ENCODE results near the gene RAB17. TPM values are rescaled to one million over a fixed set of nuclear protein-coding genes. Genes with fewer than 3 reads are reported as not detected.

RAB17 gene
- total and polyA plus RNA-seq, 2 experiments from 2014 or later, result 58.3 to 99.1 TPM

DNA sequence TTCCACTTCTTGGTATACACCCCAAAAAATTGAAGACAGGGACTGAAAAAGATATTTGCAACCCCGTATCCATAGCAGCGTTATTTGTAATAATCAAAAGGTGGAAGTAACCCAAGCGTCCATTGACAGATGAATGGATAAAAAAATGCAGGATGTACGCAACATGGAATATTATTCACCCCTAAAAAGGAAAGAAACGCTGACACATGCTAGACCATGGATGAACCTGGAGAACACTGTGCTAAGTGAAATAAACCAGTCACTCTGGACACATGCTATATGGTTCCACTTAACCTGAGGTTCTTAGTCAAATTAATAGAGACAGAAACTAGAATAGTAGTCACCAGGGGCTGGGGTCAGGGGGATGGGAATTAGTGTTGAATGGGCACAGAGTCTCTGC, 62.8 kb downstream of the RAB17 start:
- 96% methylated on average over 5 of the region's 5 CpGs for WGBS (ENCODE audit: low lambda C conversion rate, missing lambda C conversion rate)

GRCh38 chr2:237527233-237527632, 63.3 kb downstream of the RAB17 start:
- H3K27me3 ChIP-seq, result no peaks in the 10 kb centered on the region
- no peak overlapping the region for H3K27ac ChIP-seq
- H3K9me3 ChIP-seq (ENCODE audit: low read depth), result no peaks in the 10 kb centered on the region
- H3K36me3 ChIP-seq (replicated peaks; ENCODE audit: insufficient read depth, low read depth), result no peaks in the 10 kb centered on the region
- no peak overlapping the region for H2AFZ ChIP-seq
- no peaks in the 10 kb centered on the region for H3K4me1 ChIP-seq (ENCODE audit: insufficient read depth)
- no peaks in the 10 kb centered on the region for H3K9me2 ChIP-seq (replicated peaks; ENCODE audit: insufficient read depth)
- no peaks in the 10 kb centered on the region for H4K20me1 ChIP-seq (ENCODE audit: insufficient read depth, poor library complexity, severe bottlenecking)
- WGBS (ENCODE audit: low lambda C conversion rate, missing lambda C conversion rate), result 90% methylated on average over 11 of the region's 11 CpGs
- DNase-seq (ENCODE audit: low spot score), result no peak
- no peak overlapping the region for H3K4me3 ChIP-seq
- no peak overlapping the region for H3K4me2 ChIP-seq
- no peaks in the 10 kb centered on the region for H3K79me2 ChIP-seq
- no peak for TF ChIP-seq EZH2phosphoT487 (IDR thresholded peaks at IDR 0.05; ENCODE audit: low read depth, severe bottlenecking, unreplicated experiment)
- TF ChIP-seq EZH2 (IDR thresholded peaks at IDR 0.05; ENCODE audit: borderline replicate concordance), result no peak
- TF ChIP-seq, protein P1, sequence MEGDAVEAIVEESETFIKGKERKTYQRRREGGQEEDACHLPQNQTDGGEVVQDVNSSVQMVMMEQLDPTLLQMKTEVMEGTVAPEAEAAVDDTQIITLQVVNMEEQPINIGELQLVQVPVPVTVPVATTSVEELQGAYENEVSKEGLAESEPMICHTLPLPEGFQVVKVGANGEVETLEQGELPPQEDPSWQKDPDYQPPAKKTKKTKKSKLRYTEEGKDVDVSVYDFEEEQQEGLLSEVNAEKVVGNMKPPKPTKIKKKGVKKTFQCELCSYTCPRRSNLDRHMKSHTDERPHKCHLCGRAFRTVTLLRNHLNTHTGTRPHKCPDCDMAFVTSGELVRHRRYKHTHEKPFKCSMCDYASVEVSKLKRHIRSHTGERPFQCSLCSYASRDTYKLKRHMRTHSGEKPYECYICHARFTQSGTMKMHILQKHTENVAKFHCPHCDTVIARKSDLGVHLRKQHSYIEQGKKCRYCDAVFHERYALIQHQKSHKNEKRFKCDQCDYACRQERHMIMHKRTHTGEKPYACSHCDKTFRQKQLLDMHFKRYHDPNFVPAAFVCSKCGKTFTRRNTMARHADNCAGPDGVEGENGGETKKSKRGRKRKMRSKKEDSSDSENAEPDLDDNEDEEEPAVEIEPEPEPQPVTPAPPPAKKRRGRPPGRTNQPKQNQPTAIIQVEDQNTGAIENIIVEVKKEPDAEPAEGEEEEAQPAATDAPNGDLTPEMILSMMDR (IDR thresholded peaks at IDR 0.05; ENCODE audit: poor library complexity), result no peak

More for the DNA sequence above, 62.8 kb downstream of the RAB17 start:
- no peak overlapping the region for H3K4me3 ChIP-seq
- H3K79me2 ChIP-seq, result no peaks in the 10 kb centered on the region
- H3K27me3 ChIP-seq, result no peaks in the 10 kb centered on the region
- no peaks in the 10 kb centered on the region for H3K9me2 ChIP-seq (replicated peaks; ENCODE audit: insufficient read depth)
- H3K27ac ChIP-seq, result no peak overlapping the region
- no peak overlapping the region for H2AFZ ChIP-seq
- no peak for DNase-seq (ENCODE audit: low spot score)
- H3K4me1 ChIP-seq (ENCODE audit: insufficient read depth), result no peaks in the 10 kb centered on the region
- H3K36me3 ChIP-seq (replicated peaks; ENCODE audit: insufficient read depth, low read depth), result no peaks in the 10 kb centered on the region
- H3K9me3 ChIP-seq (ENCODE audit: low read depth), result no peaks in the 10 kb centered on the region
- no peak overlapping the region for H3K4me2 ChIP-seq
- no peaks in the 10 kb centered on the region for H4K20me1 ChIP-seq (ENCODE audit: insufficient read depth, poor library complexity, severe bottlenecking)
- no peak for TF ChIP-seq EZH2 (IDR thresholded peaks at IDR 0.05; ENCODE audit: borderline replicate concordance)
- TF ChIP-seq EZH2phosphoT487 (IDR thresholded peaks at IDR 0.05; ENCODE audit: low read depth, severe bottlenecking, unreplicated experiment), result no peak

- Histone ChIP-seq H2AFZ (no peak overlapping the region), H3K27me3 (no peaks in the 10 kb centered on the region), H4K20me1 (ENCODE audit: insufficient read depth, poor library complexity, severe bottlenecking) (no peaks in the 10 kb centered on the region), H3K9me3 (ENCODE audit: low read depth) (no peaks in the 10 kb centered on the region), H3K4me3 (no peak overlapping the region), H3K79me2 (no peaks in the 10 kb centered on the region), H3K27ac (no peak overlapping the region), H3K4me2 (no peak overlapping the region), H3K4me1 (ENCODE audit: insufficient read depth) (no peaks in the 10 kb centered on the region), H3K9me2 (replicated peaks; ENCODE audit: insufficient read depth) (no peaks in the 10 kb centered on the region), H3K36me3 (replicated peaks; ENCODE audit: insufficient read depth, low read depth) (no peaks in the 10 kb centered on the region)
- 96% methylated on average over 17 of the region's 17 CpGs for WGBS (ENCODE audit: low lambda C conversion rate, missing lambda C conversion rate)
- DNase-seq (ENCODE audit: low spot score), result no peak
- TF ChIP-seq EZH2 (IDR thresholded peaks at IDR 0.05; ENCODE audit: borderline replicate concordance) (no peak), EZH2phosphoT487 (IDR thresholded peaks at IDR 0.05; ENCODE audit: low read depth, severe bottlenecking, unreplicated experiment) (no peak)
- TF ChIP-seq, protein P1 (IDR thresholded peaks at IDR 0.05; ENCODE audit: poor library complexity), result no peak
These were observed 64.9 kb downstream of the RAB17 start for GRCh38 chr2:237525559-237526157.

- Histone ChIP-seq H3K36me3 (replicated peaks; ENCODE audit: insufficient read depth, low read depth) (no peaks in the 10 kb centered on the region), H3K4me1 (ENCODE audit: insufficient read depth) (no peaks in the 10 kb centered on the region), H3K9me3 (ENCODE audit: low read depth) (no peaks in the 10 kb centered on the region), H3K4me2 (no peak overlapping the region), H3K4me3 (no peak overlapping the region), H3K27ac (no peak overlapping the region), H3K27me3 (no peaks in the 10 kb centered on the region), H2AFZ (no peak overlapping the region), H4K20me1 (ENCODE audit: insufficient read depth, poor library complexity, severe bottlenecking) (no peaks in the 10 kb centered on the region), H3K79me2 (no peaks in the 10 kb centered on the region), H3K9me2 (replicated peaks; ENCODE audit: insufficient read depth) (no peaks in the 10 kb centered on the region)
- 69% methylated on average over 6 of the region's 6 CpGs for WGBS (ENCODE audit: low lambda C conversion rate, missing lambda C conversion rate)
- no peak for DNase-seq (ENCODE audit: low spot score)
- TF ChIP-seq, protein P1 (IDR thresholded peaks at IDR 0.05; ENCODE audit: poor library complexity), result no peak
- TF ChIP-seq EZH2phosphoT487 (IDR thresholded peaks at IDR 0.05; ENCODE audit: low read depth, severe bottlenecking, unreplicated experiment), result no peak
- no peak for TF ChIP-seq EZH2 (IDR thresholded peaks at IDR 0.05; ENCODE audit: borderline replicate concordance)
These were observed 65.9 kb downstream of the RAB17 start for GRCh38 chr2:237524631-237525030.

All from hepatocyte (in vitro differentiated cells).